Liver (tissue), 9 donors: ENCODE data around the gene ALDH1L1. TPM values are rescaled to one million over a fixed set of nuclear protein-coding genes. Genes with fewer than 3 reads are reported as not detected.

Source experiments
- DNase-seq: peaks from one replicate; pipeline ENCODE4 v3.0.0-alpha.2; 2017; ENCODE audit warnings: low spot score
- H3K27ac ChIP-seq, 2 donors: one replicate each; pipeline ENCODE4 v1.7.0; 2013; ENCODE audit warnings: inconsistent platforms in 2 of 2, low read length in 2 of 2, control low read depth in 1 of 2, low read depth in 1 of 2, mild to moderate bottlenecking in 1 of 2
- H3K27me3 ChIP-seq, 4 donors: one replicate each; pipeline versions ENCODE4 v1.6.1 to v1.7.0; 2013; ENCODE audit warnings: low read length in 3 of 4, inconsistent platforms in 1 of 4, mild to moderate bottlenecking in 1 of 4, moderate library complexity in 1 of 4; ENCODE audit not compliant: control insufficient read depth in 4 of 4, insufficient read depth in 4 of 4
- H3K36me3 ChIP-seq, 4 donors: one replicate each; pipeline versions ENCODE4 v1.6.1 to v1.7.0; 2013; ENCODE audit warnings: low read length in 3 of 4, mild to moderate bottlenecking in 3 of 4, low read depth in 1 of 4, moderate library complexity in 1 of 4; ENCODE audit not compliant: control insufficient read depth in 4 of 4, insufficient read depth in 3 of 4
- H3K4me1 ChIP-seq, 4 donors: one replicate each; pipeline versions ENCODE4 v1.6.1 to v1.7.0; 2013; ENCODE audit warnings: low read length in 3 of 4, mild to moderate bottlenecking in 3 of 4, moderate library complexity in 1 of 4; ENCODE audit not compliant: control insufficient read depth in 4 of 4, insufficient read depth in 4 of 4
- H3K4me3 ChIP-seq, 3 donors: one replicate each; pipeline versions ENCODE4 v1.6.1 to v1.7.0; 2013; ENCODE audit warnings: low read length in 3 of 3, control low read depth in 1 of 3, low read depth in 1 of 3, mild to moderate bottlenecking in 1 of 3
- H3K9ac ChIP-seq, 2 donors: one replicate each; pipeline ENCODE4 v1.7.0; 2013; ENCODE audit warnings: low read length in 2 of 2, mild to moderate bottlenecking in 2 of 2, moderate library complexity in 2 of 2, control low read depth in 1 of 2, low read depth in 1 of 2
- H3K9me3 ChIP-seq, 4 donors: one replicate each; pipeline versions ENCODE4 v1.6.1 to v1.7.0; 2013; ENCODE audit warnings: low read length in 3 of 4; ENCODE audit not compliant: control insufficient read depth in 4 of 4
- ATF3 ChIP-seq: IDR thresholded peaks from 2 replicates; pipeline ENCODE4 v1.6.1; 2016; ENCODE audit warnings: antibody characterized with exemption
- CTCF ChIP-seq: fragments of 150-350 bp; IDR thresholded peaks from 2 replicates; pipeline ENCODE4 v1.5.1; 2017; ENCODE audit warnings: improper control_type of control experiment, low read depth, low read length; ENCODE audit not compliant: missing input control
- EGR1 ChIP-seq, 2 donors: IDR thresholded peaks; 2 replicates each; pipeline ENCODE4 v1.6.1; 2016 to 2018; ENCODE audit warnings: antibody characterized with exemption in 2 of 2, low read depth in 2 of 2
- FOXA1 ChIP-seq: IDR thresholded peaks from 2 replicates; pipeline ENCODE4 v1.6.1; 2016; ENCODE audit warnings: antibody characterized with exemption
- FOXA2 ChIP-seq: IDR thresholded peaks from 2 replicates; pipeline ENCODE4 v1.6.1; 2016; ENCODE audit warnings: antibody characterized with exemption
- GABPA ChIP-seq, 2 donors: IDR thresholded peaks in 1 of 2; conservative IDR thresholded peaks in 1 of 2; 2 replicates each; pipeline ENCODE4 v1.6.1; 2016; ENCODE audit warnings: antibody characterized with exemption in 2 of 2, mild to moderate bottlenecking in 1 of 2, moderate library complexity in 1 of 2
- HNF4A ChIP-seq, 2 donors: conservative IDR thresholded peaks; 2 replicates each; pipeline ENCODE4 v1.6.1; 2016; ENCODE audit warnings: antibody characterized with exemption in 2 of 2, mild to moderate bottlenecking in 2 of 2
- HNF4G ChIP-seq: IDR thresholded peaks from 2 replicates; pipeline ENCODE4 v1.6.1; 2016; ENCODE audit warnings: antibody characterized with exemption
- JUND ChIP-seq, 2 donors: IDR thresholded peaks; 2 replicates each; pipeline ENCODE4 v1.6.1; 2016; ENCODE audit warnings: antibody characterized with exemption in 2 of 2
- MAX ChIP-seq: IDR thresholded peaks from 2 replicates; pipeline ENCODE4 v1.6.1; 2016; ENCODE audit warnings: antibody characterized with exemption
- NR2F2 ChIP-seq: IDR thresholded peaks from 2 replicates; pipeline ENCODE4 v1.6.1; 2016; ENCODE audit warnings: antibody characterized with exemption
- RAD21 ChIP-seq, 2 donors: IDR thresholded peaks; 2 replicates each; pipeline ENCODE4 v1.6.1; 2016; ENCODE audit warnings: antibody characterized with exemption in 2 of 2, mild to moderate bottlenecking in 2 of 2
- REST ChIP-seq: IDR thresholded peaks from 2 replicates; pipeline ENCODE4 v1.6.1; 2016; ENCODE audit warnings: antibody characterized with exemption, mild to moderate bottlenecking
- RXRA ChIP-seq, 2 donors: IDR thresholded peaks; 2 replicates each; pipeline ENCODE4 v1.6.1; 2017 to 2018; ENCODE audit warnings: antibody characterized with exemption in 2 of 2, mild to moderate bottlenecking in 1 of 2
- SP1 ChIP-seq: IDR thresholded peaks from 2 replicates; pipeline ENCODE4 v1.6.1; 2018; ENCODE audit warnings: antibody characterized with exemption, mild to moderate bottlenecking
- TAF1 ChIP-seq: conservative IDR thresholded peaks from 2 replicates; pipeline ENCODE4 v1.6.1; 2016; ENCODE audit warnings: antibody characterized with exemption, mild to moderate bottlenecking
- YY1 ChIP-seq: IDR thresholded peaks from 2 replicates; pipeline ENCODE4 v1.6.1; 2016; ENCODE audit warnings: antibody characterized with exemption, mild to moderate bottlenecking
- ZBTB33 ChIP-seq: IDR thresholded peaks from 2 replicates; pipeline ENCODE4 v1.6.1; 2016; ENCODE audit warnings: antibody characterized with exemption
- WGBS: extraction: QIAGEN DNeasy Blood & Tissue Kit; methylation state at CpG from one replicate; pipeline ENCODE4 v1.1.7; 2013; 5-methylcytosine and 5-hydroxymethylcytosine counted together
- polyA plus RNA-seq, 2 donors: library from polyadenylated mRNA; stranded (reverse) in 1 of 2; unstranded in 1 of 2; fragments of 200-250 nt in 1 of 2; fragments of >200 nt in 1 of 2; fragmentation: Nextera tagmentation in 1 of 2; extraction: Ambion mirVana in 1 of 2; gene quantifications; one replicate each; pipeline versions ENCODE4 v1.2.1 to v1.2.3, GENCODE V29; 2013 to 2015
- total RNA-seq, 2 donors: library from RNA; depleted of rRNA; stranded (reverse); fragments of >200 nt; gene quantifications; one replicate each; pipeline ENCODE4 v1.2.3, GENCODE V29; 2014
- donor health status: healthy.
- donor health status: healthy.
- donor health status: healthy.
- donor health status: healthy.
- donor health status: healthy.

ALDH1L1 gene
- total and polyA plus RNA-seq, 4 donors, result 46.7 to 234 (median 147) TPM

GRCh38 chr3:126186271-126186670, 5.9 kb upstream of the ALDH1L1 start:
- peaks cover 12 to 65% (median 38%) of the 10 kb centered on the region in 4 donors for H3K4me1 ChIP-seq

More at GRCh38 chr3:126186271-126186670, 5.9 kb upstream of the ALDH1L1 start:
- H3K36me3 ChIP-seq, result peaks cover 0 to 2% (median 0%) of the 10 kb centered on the region in 4 donors
- no peak for DNase-seq
- peak; percentile 79 for TF ChIP-seq MAX
- TF ChIP-seq CTCF, result no peak
- TF ChIP-seq RXRA (IDR thresholded peaks at IDR 0.05), result peak; percentile 92 to 98
- no peak for TF ChIP-seq TAF1
- peak; percentile 34 for TF ChIP-seq ZBTB33
- TF ChIP-seq RAD21 (IDR thresholded peaks at IDR 0.05), result no peak
- peak; percentile 76 for TF ChIP-seq YY1
- TF ChIP-seq NR2F2, result peak; percentile 98
- TF ChIP-seq JUND (IDR thresholded peaks at IDR 0.05), result peak in 1 of 2 donors; percentile 30
- TF ChIP-seq REST, result no peak
- TF ChIP-seq HNF4A (conservative IDR thresholded peaks at IDR 0.05), result peak; percentile 71 to 74
- TF ChIP-seq ATF3, result no peak
- TF ChIP-seq FOXA2, result no peak
- TF ChIP-seq HNF4G, result peak; percentile 8
- TF ChIP-seq FOXA1, result no peak
- no peak for TF ChIP-seq EGR1 (IDR thresholded peaks at IDR 0.05; ENCODE audit: low read depth in 2 of 2)
- peak; percentile 59 for TF ChIP-seq SP1
- TF ChIP-seq GABPA (IDR thresholded peaks at IDR 0.05 in 1 of 2, conservative IDR thresholded peaks at IDR 0.05 in 1 of 2), result no peak
- no peaks in the 10 kb centered on the region for H3K9me3 ChIP-seq
- H3K27ac ChIP-seq, result peak overlapping the region; percentile 92 to 97
- H3K9ac ChIP-seq, result no peak overlapping the region
- 48% methylated on average over 4 of the region's 4 CpGs for WGBS
- H3K27me3 ChIP-seq, result no peaks in the 10 kb centered on the region
- H3K4me3 ChIP-seq, result no peak overlapping the region
